A549 (cell line): ENCODE measurements around the gene TFR2. TPM values are rescaled to one million over a fixed set of nuclear protein-coding genes. Genes with fewer than 3 reads are reported as not detected.
A peak's percentile ranks its signal among the peaks of the same experiment; 100 is the strongest.

Experiments used
- ATAC-seq, 2 experiments: fragments of 200-7000 bp in 1 of 2; fragments of >200 bp in 1 of 2; cut with Nextera tagmentation in 1 of 2; cut with Tn5 transposase in 1 of 2; 3 replicates each; pipeline versions ENCODE4 v1.8.0 to v1.9.1; 2018 to 2020; ENCODE audit warnings: mild to moderate bottlenecking in 1 of 2, moderate library complexity in 1 of 2
- CTCF ChIA-PET: fragments of 300-600 bp; sonication (Branson Sonifier 250); formaldehyde crosslinking; extraction: SDS; loops from one replicate; lab custom pipeline; 2021; ENCODE audit warnings: antibody characterized with exemption, inconsistent platforms; lab: Yijun Ruan, JAX
- POLR2A ChIA-PET: fragments of 350-600 bp; formaldehyde crosslinking; extraction: SDS; loops from one replicate; lab custom pipeline; 2021; ENCODE audit warnings: antibody characterized with exemption, inconsistent platforms; lab: Yijun Ruan, JAX
- DNase-seq, 2 experiments: peaks; one replicate each; pipeline versions ENCODE4 v3.0.0 to v3.0.0-alpha.2; 2011 to 2016; ENCODE audit warnings: low read depth in 1 of 2, low spot score in 1 of 2
- FAIRE-seq: peaks from 2 replicates; lab custom pipeline; 2011; peaks lifted over from hg19 to GRCh38; lab: Jason Lieb, UNC
- H3K27ac ChIP-seq, 2 experiments: fragments of >200 bp; sonication (Bioruptor Twin); formaldehyde crosslinking; 3 replicates each; pipeline ENCODE4 v1.5.1; 2016 to 2017
- H3K4me1 ChIP-seq: fragments of >200 bp; sonication (Bioruptor Twin); formaldehyde crosslinking; 3 replicates; pipeline ENCODE4 v1.6.1; 2016
- H3K4me2 ChIP-seq: fragments of >200 bp; sonication (Bioruptor Twin); formaldehyde crosslinking; 3 replicates; pipeline ENCODE4 v1.6.1; 2016
- H3K4me3 ChIP-seq: fragments of >200 bp; sonication (Bioruptor Twin); formaldehyde crosslinking; 3 replicates; pipeline ENCODE4 v1.5.1; 2016
- H3K9me3 ChIP-seq: fragments of >200 bp; sonication (Bioruptor Twin); formaldehyde crosslinking; 3 replicates; pipeline ENCODE4 v1.6.1; 2016
- CBX8 ChIP-seq: fragments of 200-600 bp; sonication (generic); IDR thresholded peaks from 2 replicates; pipeline ENCODE4 v1.6.1; 2016
- CHD2 ChIP-seq: fragments of 150-350 bp; IDR thresholded peaks from 2 replicates; pipeline ENCODE4 v1.6.1; 2014; ENCODE audit warnings: low read length; ENCODE audit not compliant: partially characterized antibody
- EHF ChIP-seq: fragments of 250-450 bp; sonication (Bioruptor Pico); IDR thresholded peaks from 2 replicates; pipeline ENCODE4 v1.5.0; 2020; ENCODE audit warnings: mild to moderate bottlenecking
- EHMT2 ChIP-seq: fragments of 200-600 bp; sonication (generic); IDR thresholded peaks from 2 replicates; pipeline ENCODE4 v1.6.1; 2016; ENCODE audit warnings: antibody characterized with exemption, low read depth, mild to moderate bottlenecking, moderate library complexity
- FOSL2 ChIP-seq, 2 experiments: fragments of 450-650 bp in 1 of 2; fragments of >200 bp in 1 of 2; sonication (Bioruptor Twin) in 1 of 2; formaldehyde crosslinking; IDR thresholded peaks; 2 replicates each; pipeline versions ENCODE4 v1.5.0 to v1.6.1; 2016 to 2020; ENCODE audit warnings: mild to moderate bottlenecking in 1 of 2, moderate library complexity in 1 of 2
- HMGXB4 ChIP-seq: fragments of 250-450 bp; sonication (Bioruptor Pico); IDR thresholded peaks from 2 replicates; pipeline ENCODE4 v1.5.0; 2021; ENCODE audit warnings: mild to moderate bottlenecking, moderate library complexity, borderline replicate concordance
- MYC ChIP-seq: IDR thresholded peaks from 2 replicates; pipeline ENCODE4 v1.6.1; 2012; ENCODE audit warnings: mild to moderate bottlenecking, inconsistent platforms, low read length, improper control_type of control experiment, borderline replicate concordance
- NFE2L2 ChIP-seq: fragments of 150-350 bp; conservative IDR thresholded peaks from 2 replicates; pipeline ENCODE4 v1.6.1; 2014; ENCODE audit warnings: low read length
- NPAS2 ChIP-seq: fragments of 250-450 bp; sonication (Bioruptor Pico); IDR thresholded peaks from 2 replicates; pipeline ENCODE4 v1.8.0; 2022; ENCODE audit warnings: mild to moderate bottlenecking, moderate library complexity, borderline replicate concordance
- PBX3 ChIP-seq: IDR thresholded peaks from 2 replicates; pipeline ENCODE4 v1.6.1; 2012
- PHF8 ChIP-seq: fragments of 200-600 bp; sonication (generic); IDR thresholded peaks from 2 replicates; pipeline ENCODE4 v1.6.1; 2016; ENCODE audit warnings: low read depth, mild to moderate bottlenecking, antibody characterized with exemption, moderate library complexity, borderline replicate concordance
- SMC3 ChIP-seq: fragments of >200 bp; sonication (Bioruptor Twin); formaldehyde crosslinking; IDR thresholded peaks from 3 replicates; pipeline ENCODE4 v1.6.1; 2018; ENCODE audit warnings: inconsistent platforms
- SREBF2 ChIP-seq: fragments of 450-650 bp; IDR thresholded peaks from 2 replicates; pipeline ENCODE4 v1.6.1; 2014; ENCODE audit warnings: mild to moderate bottlenecking, moderate library complexity
- ZC3H11A ChIP-seq: fragments of 450-650 bp; IDR thresholded peaks from 2 replicates; pipeline ENCODE4 v1.6.1; 2014; ENCODE audit warnings: antibody characterized with exemption, mild to moderate bottlenecking
- WGBS: methylation state at CpG from one replicate; pipeline ENCODE4 v1.1.6; 2017; ENCODE audit errors: missing lambda C conversion rate; 5-methylcytosine and 5-hydroxymethylcytosine counted together
- polyA plus RNA-seq, 4 experiments: library from polyadenylated mRNA; depleted of rRNA in 3 of 4; stranded (reverse); fragments of >200 nt; fragmentation: RNase III in 1 of 4; extraction: RNeasy Plus Mini Kit Qiagen cat#74134 plus additional on column Dnase treatment in 1 of 4; gene quantifications; 2 replicates in 3 of 4; 3 replicates in 1 of 4; pipeline ENCODE4 v1.2.3, GENCODE V29; 2011 to 2017
- small RNA-seq, 6 experiments: library from RNA; depleted of rRNA; stranded (forward); fragments of <200 nt; gene quantifications; one replicate each; pipeline ENCODE3, GENCODE V24; 2012

The TFR2 gene
- polyA plus RNA-seq, 2 of the 4 experiments (the other 2 are of a cell fraction): 1.1 to 2.5 TPM

GRCh38 chr7:100570954-100571828, 70.2 kb downstream of the TFR2 start:
- peaks cover 15% of the 10 kb centered on the region; the same call in 2 of the 3 replicates for H3K4me1 ChIP-seq
- POLR2A ChIA-PET: interaction anchor here (1.5 kb wide), 1 partner anchor 15 kb away, joined by 5 read pairs; the partner anchor contains the start of gene FBXO24
- H3K27ac ChIP-seq: no peak overlapping the region; a peak in 1 of 6 replicates
- peak in 1 of 2 experiments; percentile 13; a peak in 3 of 6 replicates for ATAC-seq
- CTCF ChIA-PET: interaction anchor here (0.6 to 1.7 kb wide), 5 partner anchors 11 to 578 kb away, joined by 3 to 5 read pairs (median 3); no protein-coding TSS in a partner anchor
- WGBS: 85% methylated on average over 24 of the region's 26 CpGs
- no peak for FAIRE-seq
- H3K9me3 ChIP-seq: no peaks in the 10 kb centered on the region
- H3K4me2 ChIP-seq: no peak overlapping the region
- H3K4me3 ChIP-seq: no peak overlapping the region
- DNase-seq: no peak
- TF ChIP-seq NPAS2 (CRISPR knock-in tag): no peak
- TF ChIP-seq PHF8: no peak
- no peak for TF ChIP-seq CHD2
- TF ChIP-seq NFE2L2: no peak
- TF ChIP-seq CBX8: no peak
- TF ChIP-seq SREBF2: no peak
- TF ChIP-seq PBX3: no peak
- no peak for TF ChIP-seq HMGXB4 (CRISPR knock-in tag)
- no peak for TF ChIP-seq EHMT2
- TF ChIP-seq MYC: no peak
- TF ChIP-seq EHF (CRISPR knock-in tag): no peak
- no peak for TF ChIP-seq ZC3H11A
- no peak for TF ChIP-seq FOSL2 (IDR thresholded peaks at IDR 0.05)
- TF ChIP-seq FOSL2 (CRISPR knock-in tag; IDR thresholded peaks at IDR 0.05): no peak
- no peak for TF ChIP-seq SMC3

Small RNAs within 50 kb of the gene (small RNA-seq; reads per million reads assigned to genes)
- 0 reads per million in 6 experiments for gene SAP25

Other genes starting within 250 kb of the TFR2 start
- gene ZCWPW1, start 212.8 kb downstream of the TFR2 start, polyA plus RNA-seq (2011; rRNA removed): 3.5 and 4.2 TPM in 2 replicates
- 1.9 to 2.5 TPM (median 2.0 TPM) in 3 replicates for gene ZCWPW1, start 212.8 kb downstream of the TFR2 start, polyA plus RNA-seq (2017; fragmentation: RNase III; extraction: RNeasy Plus Mini Kit Qiagen cat#74134 plus additional on column Dnase treatment)
- 10.0 and 13.1 TPM in 2 replicates for gene MEPCE, start 211.7 kb downstream of the TFR2 start, polyA plus RNA-seq (2011; rRNA removed)
- gene MEPCE, start 211.7 kb downstream of the TFR2 start, polyA plus RNA-seq (2017; fragmentation: RNase III; extraction: RNeasy Plus Mini Kit Qiagen cat#74134 plus additional on column Dnase treatment): 36.7 to 38.4 TPM (median 38.2 TPM) in 3 replicates
- gene PPP1R35, start 205.1 kb downstream of the TFR2 start, polyA plus RNA-seq (2011; rRNA removed): 15.2 and 15.7 TPM in 2 replicates
- gene PPP1R35, start 205.1 kb downstream of the TFR2 start, polyA plus RNA-seq (2017; fragmentation: RNase III; extraction: RNeasy Plus Mini Kit Qiagen cat#74134 plus additional on column Dnase treatment): 29.9 to 33.0 TPM (median 31.6 TPM) in 3 replicates
- 0.17 and 0.40 TPM in 2 replicates for gene SPACDR, start 177.3 kb downstream of the TFR2 start, polyA plus RNA-seq (2011; rRNA removed)
- gene SPACDR, start 177.3 kb downstream of the TFR2 start, polyA plus RNA-seq (2017; fragmentation: RNase III; extraction: RNeasy Plus Mini Kit Qiagen cat#74134 plus additional on column Dnase treatment): 0.33 to 0.39 TPM (median 0.34 TPM) in 3 replicates
- 6.2 and 7.9 TPM in 2 replicates for gene TSC22D4, start 162.3 kb downstream of the TFR2 start, polyA plus RNA-seq (2011; rRNA removed)
- 20.7 to 28.9 TPM (median 28.3 TPM) in 3 replicates for gene TSC22D4, start 162.3 kb downstream of the TFR2 start, polyA plus RNA-seq (2017; fragmentation: RNase III; extraction: RNeasy Plus Mini Kit Qiagen cat#74134 plus additional on column Dnase treatment)
- gene NYAP1, start 157.6 kb downstream of the TFR2 start, polyA plus RNA-seq (2011; rRNA removed): 0.32 and 0.47 TPM in 2 replicates
- gene NYAP1, start 157.6 kb downstream of the TFR2 start, polyA plus RNA-seq (2017; fragmentation: RNase III; extraction: RNeasy Plus Mini Kit Qiagen cat#74134 plus additional on column Dnase treatment): 1.5 to 3.7 TPM (median 3.1 TPM) in 3 replicates
- gene AGFG2, start 102.3 kb downstream of the TFR2 start, polyA plus RNA-seq (2011; rRNA removed): 13.5 and 16.0 TPM in 2 replicates
- gene AGFG2, start 102.3 kb downstream of the TFR2 start, polyA plus RNA-seq (2017; fragmentation: RNase III; extraction: RNeasy Plus Mini Kit Qiagen cat#74134 plus additional on column Dnase treatment): 18.0 to 39.3 TPM (median 31.8 TPM) in 3 replicates
- gene SAP25, start 67.7 kb downstream of the TFR2 start, polyA plus RNA-seq (2011; rRNA removed): 0.19 TPM in 1 of 2 replicates, not detected in the other
- 0.24 to 0.37 TPM (median 0.26 TPM) in 3 replicates for gene SAP25, start 67.7 kb downstream of the TFR2 start, polyA plus RNA-seq (2017; fragmentation: RNase III; extraction: RNeasy Plus Mini Kit Qiagen cat#74134 plus additional on column Dnase treatment)
- 5.3 and 5.5 TPM in 2 replicates for gene LRCH4, start 55.4 kb downstream of the TFR2 start, polyA plus RNA-seq (2011; rRNA removed)
- gene LRCH4, start 55.4 kb downstream of the TFR2 start, polyA plus RNA-seq (2017; fragmentation: RNase III; extraction: RNeasy Plus Mini Kit Qiagen cat#74134 plus additional on column Dnase treatment): 13.7 to 17.1 TPM (median 17.1 TPM) in 3 replicates
- 0.36 and 0.52 TPM in 2 replicates for gene FBXO24, start 55.2 kb downstream of the TFR2 start, polyA plus RNA-seq (2011; rRNA removed)
- gene FBXO24, start 55.2 kb downstream of the TFR2 start, polyA plus RNA-seq (2017; fragmentation: RNase III; extraction: RNeasy Plus Mini Kit Qiagen cat#74134 plus additional on column Dnase treatment): 0.13 to 0.37 TPM (median 0.19 TPM) in 3 replicates
- 1.2 and 1.7 TPM in 2 replicates for gene PCOLCE, start 39.2 kb downstream of the TFR2 start, polyA plus RNA-seq (2011; rRNA removed)
- 5.5 to 9.2 TPM (median 8.2 TPM) in 3 replicates for gene PCOLCE, start 39.2 kb downstream of the TFR2 start, polyA plus RNA-seq (2017; fragmentation: RNase III; extraction: RNeasy Plus Mini Kit Qiagen cat#74134 plus additional on column Dnase treatment)
- 4.6 and 6.1 TPM in 2 replicates for gene MOSPD3, start 29.0 kb downstream of the TFR2 start, polyA plus RNA-seq (2011; rRNA removed)
- 10.0 to 15.2 TPM (median 14.8 TPM) in 3 replicates for gene MOSPD3, start 29.0 kb downstream of the TFR2 start, polyA plus RNA-seq (2017; fragmentation: RNase III; extraction: RNeasy Plus Mini Kit Qiagen cat#74134 plus additional on column Dnase treatment)
- gene ACTL6B, start 14.9 kb upstream of the TFR2 start, polyA plus RNA-seq (2011; rRNA removed): not detected in 2 replicates
- gene ACTL6B, start 14.9 kb upstream of the TFR2 start, polyA plus RNA-seq (2017; fragmentation: RNase III; extraction: RNeasy Plus Mini Kit Qiagen cat#74134 plus additional on column Dnase treatment): not detected in 3 replicates
- 50.8 and 67.2 TPM in 2 replicates for gene GNB2, start 32.2 kb upstream of the TFR2 start, polyA plus RNA-seq (2011; rRNA removed)
- gene GNB2, start 32.2 kb upstream of the TFR2 start, polyA plus RNA-seq (2017; fragmentation: RNase III; extraction: RNeasy Plus Mini Kit Qiagen cat#74134 plus additional on column Dnase treatment): 156 to 169 TPM (median 163 TPM) in 3 replicates
- 5.1 and 5.8 TPM in 2 replicates for gene GIGYF1, start 52.7 kb upstream of the TFR2 start, polyA plus RNA-seq (2011; rRNA removed)
- 15.0 to 20.5 TPM (median 18.9 TPM) in 3 replicates for gene GIGYF1, start 52.7 kb upstream of the TFR2 start, polyA plus RNA-seq (2017; fragmentation: RNase III; extraction: RNeasy Plus Mini Kit Qiagen cat#74134 plus additional on column Dnase treatment)
- 29.5 and 37.3 TPM in 2 replicates for gene POP7, start 64.6 kb upstream of the TFR2 start, polyA plus RNA-seq (2011; rRNA removed)
- 72.3 to 77.4 TPM (median 74.8 TPM) in 3 replicates for gene POP7, start 64.6 kb upstream of the TFR2 start, polyA plus RNA-seq (2017; fragmentation: RNase III; extraction: RNeasy Plus Mini Kit Qiagen cat#74134 plus additional on column Dnase treatment)
- gene EPO, start 78.9 kb upstream of the TFR2 start, polyA plus RNA-seq (2011; rRNA removed): not detected in 2 replicates
- gene EPO, start 78.9 kb upstream of the TFR2 start, polyA plus RNA-seq (2017; fragmentation: RNase III; extraction: RNeasy Plus Mini Kit Qiagen cat#74134 plus additional on column Dnase treatment): not detected in 3 replicates
- gene ZAN, start 92.0 kb upstream of the TFR2 start, polyA plus RNA-seq (2011; rRNA removed): not detected in 2 replicates
- not detected in 3 replicates for gene ZAN, start 92.0 kb upstream of the TFR2 start, polyA plus RNA-seq (2017; fragmentation: RNase III; extraction: RNeasy Plus Mini Kit Qiagen cat#74134 plus additional on column Dnase treatment)
- gene EPHB4, start 186.0 kb upstream of the TFR2 start, polyA plus RNA-seq (2011; rRNA removed): 37.8 and 40.5 TPM in 2 replicates
- gene EPHB4, start 186.0 kb upstream of the TFR2 start, polyA plus RNA-seq (2017; fragmentation: RNase III; extraction: RNeasy Plus Mini Kit Qiagen cat#74134 plus additional on column Dnase treatment): 25.7 to 32.9 TPM (median 30.4 TPM) in 3 replicates
- gene SLC12A9, start 211.2 kb upstream of the TFR2 start, polyA plus RNA-seq (2011; rRNA removed): 6.2 and 7.0 TPM in 2 replicates
- 12.1 to 14.3 TPM (median 13.4 TPM) in 3 replicates for gene SLC12A9, start 211.2 kb upstream of the TFR2 start, polyA plus RNA-seq (2017; fragmentation: RNase III; extraction: RNeasy Plus Mini Kit Qiagen cat#74134 plus additional on column Dnase treatment)
- gene TRIP6, start 225.8 kb upstream of the TFR2 start, polyA plus RNA-seq (2011; rRNA removed): 14.8 and 18.0 TPM in 2 replicates
- 38.2 to 38.5 TPM (median 38.3 TPM) in 3 replicates for gene TRIP6, start 225.8 kb upstream of the TFR2 start, polyA plus RNA-seq (2017; fragmentation: RNase III; extraction: RNeasy Plus Mini Kit Qiagen cat#74134 plus additional on column Dnase treatment)
- 49.9 and 52.2 TPM in 2 replicates for gene SRRT, start 233.6 kb upstream of the TFR2 start, polyA plus RNA-seq (2011; rRNA removed)
- gene SRRT, start 233.6 kb upstream of the TFR2 start, polyA plus RNA-seq (2017; fragmentation: RNase III; extraction: RNeasy Plus Mini Kit Qiagen cat#74134 plus additional on column Dnase treatment): 153 to 194 TPM (median 182 TPM) in 3 replicates
- 1.1 and 1.9 TPM in 2 replicates for gene UFSP1, start 248.2 kb upstream of the TFR2 start, polyA plus RNA-seq (2011; rRNA removed)
- 6.1 to 7.1 TPM (median 6.9 TPM) in 3 replicates for gene UFSP1, start 248.2 kb upstream of the TFR2 start, polyA plus RNA-seq (2017; fragmentation: RNase III; extraction: RNeasy Plus Mini Kit Qiagen cat#74134 plus additional on column Dnase treatment)